Nephron progenitor cell (in vitro differentiated cells): ENCODE data around the gene PRDM16.
A peak's percentile ranks its signal among the peaks of the same experiment; 100 is the strongest.

Source experiments
- DNase-seq: peaks from one replicate; pipeline ENCODE4 v3.0.0; 2021
- H3K27ac Mint-ChIP-seq: 2 replicates; pipeline ENCODE4 v1.8.0; 2021; ENCODE audit warnings: mild to moderate bottlenecking, moderate library complexity, mixed read lengths
- H3K27me3 Mint-ChIP-seq: 2 replicates; pipeline ENCODE4 v1.8.0; 2021; ENCODE audit warnings: mild to moderate bottlenecking, low read depth, mixed read lengths; ENCODE audit not compliant: poor library complexity
- H3K36me3 Mint-ChIP-seq: 2 replicates; pipeline ENCODE4 v1.8.0; 2021; ENCODE audit warnings: low read depth, mixed read lengths
- H3K4me1 Mint-ChIP-seq: 2 replicates; pipeline ENCODE4 v1.8.0; 2021; ENCODE audit warnings: mixed read lengths
- H3K4me3 Mint-ChIP-seq: 2 replicates; pipeline ENCODE4 v1.8.0; 2021; ENCODE audit warnings: mild to moderate bottlenecking, moderate library complexity, mixed read lengths
- H3K9me3 Mint-ChIP-seq: 2 replicates; pipeline ENCODE4 v1.8.0; 2021; ENCODE audit warnings: mild to moderate bottlenecking, moderate library complexity, mixed read lengths
- CTCF ChIP-seq: fragments of 200-600 bp; sonication (generic); IDR thresholded peaks from 2 replicates; pipeline ENCODE4 v1.5.0; 2021; ENCODE audit warnings: antibody characterized with exemption

The PRDM16 gene

GRCh38 chr1:3206696-3207095, 137.7 kb downstream of the PRDM16 start:
- Mint-ChIP-seq H3K27ac (no peak overlapping the region), H3K4me1 (peaks cover 48% of the 10 kb centered on the region), H3K36me3 (no peaks in the 10 kb centered on the region), H3K27me3 (peaks cover 64% of the 10 kb centered on the region), H3K9me3 (no peaks in the 10 kb centered on the region), H3K4me3 (no peak overlapping the region)
- TF ChIP-seq CTCF, result no peak
- DNase-seq, result no peak

DNA sequence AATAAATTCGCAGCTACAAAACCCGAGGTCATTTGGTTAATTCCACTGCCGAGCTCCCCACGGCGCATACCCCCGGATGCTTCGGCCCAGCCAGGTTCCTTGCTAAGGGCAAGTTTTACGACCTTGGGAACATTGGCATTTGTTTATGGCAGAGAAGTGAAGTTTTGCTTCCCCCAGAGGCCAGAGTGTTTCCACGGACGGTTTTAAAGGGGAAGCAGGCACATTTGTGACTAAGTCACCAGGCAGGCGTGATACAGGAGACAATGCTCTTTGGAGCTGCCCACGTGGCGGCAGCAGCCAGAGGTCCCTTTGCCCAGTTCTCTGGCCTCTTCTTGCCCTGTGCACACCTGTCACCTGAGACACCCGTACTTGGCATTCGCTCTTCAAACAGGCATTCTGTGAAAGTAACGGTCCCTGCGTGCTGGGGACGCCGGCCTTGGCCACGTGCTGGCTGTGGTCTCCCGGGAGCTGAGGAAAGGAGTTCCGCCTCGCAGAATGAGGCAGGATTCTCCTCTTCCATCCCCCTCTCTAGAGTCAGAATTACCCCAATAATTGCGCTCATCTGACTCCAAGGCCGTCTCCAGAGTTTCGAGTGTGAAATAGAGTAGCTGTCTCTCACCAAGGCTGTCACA, 138.3 kb downstream of the PRDM16 start:
- peaks cover 51% of the 10 kb centered on the region for H3K4me1 Mint-ChIP-seq
- H3K9me3 Mint-ChIP-seq, result no peaks in the 10 kb centered on the region
- no peak for DNase-seq
- H3K4me3 Mint-ChIP-seq, result peak overlapping the region; percentile 32
- H3K36me3 Mint-ChIP-seq, result no peaks in the 10 kb centered on the region
- no peak for TF ChIP-seq CTCF
- no peak overlapping the region for H3K27ac Mint-ChIP-seq
- H3K27me3 Mint-ChIP-seq, result peaks cover 57% of the 10 kb centered on the region

DNA sequence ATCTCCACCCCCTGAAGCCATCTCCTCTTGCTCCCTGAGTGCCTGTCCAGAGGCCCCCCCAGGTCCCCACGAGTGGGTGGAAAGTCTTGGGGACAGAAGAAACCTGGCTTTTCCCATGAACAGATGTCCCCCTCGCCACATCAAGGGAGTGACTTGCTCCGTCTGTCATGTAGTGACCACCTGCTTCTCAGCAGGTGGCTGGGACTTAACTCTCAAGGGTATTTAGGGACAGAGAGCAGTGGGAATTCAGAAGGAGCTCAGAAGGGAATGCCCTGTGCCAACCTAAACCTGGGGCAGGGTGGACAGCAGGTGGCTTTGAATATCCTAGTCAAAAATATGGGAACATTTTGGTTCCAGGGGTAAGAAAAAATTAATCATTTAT, 139.8 kb downstream of the PRDM16 start:
- H3K4me3 Mint-ChIP-seq, result no peak overlapping the region
- H3K4me1 Mint-ChIP-seq, result peaks cover 54% of the 10 kb centered on the region
- H3K27me3 Mint-ChIP-seq, result peaks cover 48% of the 10 kb centered on the region
- TF ChIP-seq CTCF, result no peak
- no peaks in the 10 kb centered on the region for H3K36me3 Mint-ChIP-seq
- no peak for DNase-seq
- no peak overlapping the region for H3K27ac Mint-ChIP-seq
- no peaks in the 10 kb centered on the region for H3K9me3 Mint-ChIP-seq

GRCh38 chr1:3209201-3209600, 140.2 kb downstream of the PRDM16 start:
- Mint-ChIP-seq H3K27me3 (peaks cover 46% of the 10 kb centered on the region), H3K9me3 (no peaks in the 10 kb centered on the region), H3K4me3 (no peak overlapping the region), H3K27ac (no peak overlapping the region), H3K4me1 (peaks cover 53% of the 10 kb centered on the region), H3K36me3 (no peaks in the 10 kb centered on the region)
- DNase-seq, result no peak
- TF ChIP-seq CTCF, result no peak

DNA sequence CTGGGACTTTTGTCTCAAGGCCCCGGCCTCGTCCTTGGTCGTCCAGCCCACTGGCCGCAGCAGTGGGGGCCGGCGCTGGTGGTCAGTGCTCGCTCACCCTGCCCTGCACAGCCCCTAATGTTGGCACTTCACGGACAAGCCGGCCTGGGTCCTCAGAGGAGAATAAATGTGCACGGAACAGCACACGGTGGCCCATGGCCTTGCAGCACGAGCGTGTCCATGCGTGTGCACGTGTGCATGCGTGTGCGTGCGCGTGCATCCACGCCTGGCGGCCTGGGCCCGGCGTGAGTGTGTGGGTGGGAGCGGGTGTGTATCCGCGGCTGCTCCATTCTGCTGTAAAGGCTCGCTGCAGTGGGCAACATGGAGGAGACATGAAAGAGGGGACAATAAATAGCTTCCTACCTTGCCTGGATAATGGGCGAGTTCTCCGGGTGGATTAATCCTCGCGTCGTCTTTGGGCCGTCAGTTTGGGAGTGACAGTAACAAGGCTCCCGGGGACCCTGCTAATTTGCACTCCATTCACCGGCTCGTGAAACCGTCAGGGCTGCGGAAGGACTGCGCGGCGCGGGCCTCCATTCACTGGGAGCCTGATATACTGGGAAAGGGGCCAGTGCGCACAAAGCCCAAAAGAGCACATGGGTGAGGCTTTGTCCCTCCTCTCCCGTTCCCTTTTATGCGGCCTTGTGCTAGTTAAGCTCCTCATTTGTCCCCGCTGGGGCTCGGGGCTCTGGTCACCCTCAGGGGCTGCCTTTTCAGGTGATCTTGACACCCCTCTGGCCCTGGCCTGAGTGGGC, 142.8 kb downstream of the PRDM16 start:
- no peak for DNase-seq
- Mint-ChIP-seq H3K36me3 (no peaks in the 10 kb centered on the region), H3K4me3 (no peak overlapping the region), H3K4me1 (peaks cover 44% of the 10 kb centered on the region), H3K9me3 (no peaks in the 10 kb centered on the region), H3K27me3 (peaks cover 24% of the 10 kb centered on the region), H3K27ac (no peak overlapping the region)
- TF ChIP-seq CTCF, result no peak
